Activated CD4-positive, alpha-beta memory T cell treated with anti-CD3 and anti-CD28 coated beads for 36 hours (primary cell): Measurements from ENCODE around the gene SPTSSB. TPM values are rescaled to one million over a fixed set of nuclear protein-coding genes. Genes with fewer than 3 reads are reported as not detected.

Experiments used
- CTCF ChIA-PET: fragments of 350-600 bp; sonication (Branson Sonifier 250); formaldehyde crosslinking; loops from one replicate; lab custom pipeline; 2021; ENCODE audit warnings: antibody characterized with exemption, inconsistent platforms; lab: Charles Lee
- POLR2A ChIA-PET: fragments of 350-600 bp; sonication (Branson Sonifier 250); formaldehyde crosslinking; loops from one replicate; lab custom pipeline; 2021; ENCODE audit warnings: antibody characterized with exemption; lab: Charles Lee
- DNase-seq: peaks from one replicate; pipeline ENCODE4 v3.0.0-alpha.2; 2020
- H3K27ac Mint-ChIP-seq: one replicate; pipeline ENCODE4 v1.8.0; 2021; ENCODE audit warnings: mixed read lengths
- H3K27me3 Mint-ChIP-seq: one replicate; pipeline ENCODE4 v1.8.0; 2021; ENCODE audit warnings: mixed read lengths
- H3K36me3 Mint-ChIP-seq: one replicate; pipeline ENCODE4 v1.8.0; 2021; ENCODE audit warnings: mixed read lengths
- H3K4me1 Mint-ChIP-seq: one replicate; pipeline ENCODE4 v1.8.0; 2021; ENCODE audit warnings: low read depth, mixed read lengths
- H3K4me3 Mint-ChIP-seq: one replicate; pipeline ENCODE4 v1.8.0; 2021; ENCODE audit warnings: mild to moderate bottlenecking, mixed read lengths
- H3K9me3 Mint-ChIP-seq: one replicate; pipeline ENCODE4 v1.8.0; 2021; ENCODE audit warnings: mixed read lengths
- intact Hi-C: fragments of 100-400 bp; cut with micrococcal nuclease; formaldehyde crosslinking; loops from one replicate; pipeline ENCODE4 v1.15.1; 2023
- total RNA-seq, 2 experiments: library from RNA; stranded (reverse); gene quantifications; one replicate each; pipeline ENCODE4 v1.2.3, GENCODE V29; 2021

SPTSSB gene
- total RNA-seq, 2 experiments from 2014 or later: not detected

GRCh38 chr3:161325059-161325458 lies 46.3 kb downstream of the SPTSSB start:
- Mint-ChIP-seq H3K9me3 (peaks cover 14% of the 10 kb centered on the region), H3K27me3 (peaks cover 5% of the 10 kb centered on the region), H3K4me3 (no peak overlapping the region), H3K4me1 (no peaks in the 10 kb centered on the region), H3K36me3 (peaks cover 4% of the 10 kb centered on the region), H3K27ac (no peak overlapping the region)
- ChIA-PET POLR2A (no interaction called here), CTCF (no interaction called here)
- intact Hi-C loops: no loop called here
- no peak for DNase-seq

GRCh38 chr3:161323926-161324621 lies 47.2 kb downstream of the SPTSSB start:
- Mint-ChIP-seq H3K4me1 (no peaks in the 10 kb centered on the region), H3K9me3 (peaks cover 15% of the 10 kb centered on the region), H3K27me3 (peaks cover under 1% of the 10 kb centered on the region), H3K27ac (no peak overlapping the region), H3K36me3 (peaks cover 4% of the 10 kb centered on the region), H3K4me3 (no peak overlapping the region)
- intact Hi-C loops: no loop called here
- CTCF ChIA-PET: no interaction called here
- no peak for DNase-seq
- POLR2A ChIA-PET: no interaction called here

- intact Hi-C loops: no loop called here
- DNase-seq: no peak
- Mint-ChIP-seq H3K27me3 (no peaks in the 10 kb centered on the region), H3K4me3 (no peak overlapping the region), H3K4me1 (no peaks in the 10 kb centered on the region), H3K27ac (no peak overlapping the region), H3K36me3 (peaks cover 4% of the 10 kb centered on the region), H3K9me3 (peaks cover 15% of the 10 kb centered on the region)
- ChIA-PET POLR2A (no interaction called here), CTCF (interaction anchor here (1.7 kb wide), 1 partner anchor 48 kb away, joined by 5 read pairs; no protein-coding TSS in a partner anchor)
Observed at GRCh38 chr3:161322781-161323568, 48.3 kb downstream of the SPTSSB start.

- Mint-ChIP-seq H3K9me3 (peaks cover 15% of the 10 kb centered on the region), H3K4me3 (no peak overlapping the region), H3K36me3 (peaks cover 4% of the 10 kb centered on the region), H3K4me1 (peaks cover 4% of the 10 kb centered on the region), H3K27me3 (peaks cover 2% of the 10 kb centered on the region), H3K27ac (no peak overlapping the region)
- no peak for DNase-seq
- intact Hi-C loops: no loop called here
- ChIA-PET CTCF (no interaction called here), POLR2A (no interaction called here)
Observed at GRCh38 chr3:161320837-161321236, 50.5 kb downstream of the SPTSSB start.

- CTCF ChIA-PET: interaction anchor here (1.4 kb wide), 1 partner anchor 15 kb away, joined by 4 read pairs; no protein-coding TSS in a partner anchor
- Mint-ChIP-seq H3K4me3 (no peak overlapping the region), H3K27me3 (peaks cover 2% of the 10 kb centered on the region), H3K4me1 (peaks cover 4% of the 10 kb centered on the region), H3K27ac (no peak overlapping the region), H3K9me3 (peaks cover 15% of the 10 kb centered on the region), H3K36me3 (peaks cover 4% of the 10 kb centered on the region)
- intact Hi-C loops: no loop called here
- POLR2A ChIA-PET: no interaction called here
- no peak for DNase-seq
Observed at GRCh38 chr3:161319867-161320266, 51.5 kb downstream of the SPTSSB start.

- ChIA-PET CTCF (no interaction called here), POLR2A (no interaction called here)
- Mint-ChIP-seq H3K4me3 (no peak overlapping the region), H3K27me3 (peaks cover 2% of the 10 kb centered on the region), H3K9me3 (peaks cover 15% of the 10 kb centered on the region), H3K27ac (no peak overlapping the region), H3K36me3 (peaks cover 4% of the 10 kb centered on the region), H3K4me1 (peaks cover 21% of the 10 kb centered on the region)
- DNase-seq: no peak
- intact Hi-C loops: no loop called here
Observed at GRCh38 chr3:161317077-161317476, 54.2 kb downstream of the SPTSSB start.

- intact Hi-C loops: no loop called here
Observed at GRCh38 chr3:161316006-161316689, 55.2 kb downstream of the SPTSSB start.

GRCh38 chr3:161314836-161315395 lies 56.4 kb downstream of the SPTSSB start:
- POLR2A ChIA-PET: interaction anchor here (0.6 kb wide), 1 partner anchor 8 kb away, joined by 3 read pairs; no protein-coding TSS in a partner anchor
- no peak overlapping the region for H3K4me3 Mint-ChIP-seq
- peaks cover 2% of the 10 kb centered on the region for H3K27me3 Mint-ChIP-seq
- H3K27ac Mint-ChIP-seq: no peak overlapping the region
- no peaks in the 10 kb centered on the region for H3K36me3 Mint-ChIP-seq
- CTCF ChIA-PET: interaction anchor here (0.6 to 1.2 kb wide), 3 partner anchors 10 to 39 kb away, joined by 3 read pairs; no protein-coding TSS in a partner anchor
- intact Hi-C loops: no loop called here
- no peak for DNase-seq
- peaks cover 42% of the 10 kb centered on the region for H3K4me1 Mint-ChIP-seq
- H3K9me3 Mint-ChIP-seq: no peaks in the 10 kb centered on the region

More at GRCh38 chr3:161316006-161316689, 55.2 kb downstream of the SPTSSB start:
- H3K4me3 Mint-ChIP-seq: no peak overlapping the region
- H3K9me3 Mint-ChIP-seq: peaks cover 11% of the 10 kb centered on the region
- CTCF ChIA-PET: no interaction called here
- H3K4me1 Mint-ChIP-seq: peaks cover 30% of the 10 kb centered on the region
- POLR2A ChIA-PET: no interaction called here
- no peak for DNase-seq
- H3K27me3 Mint-ChIP-seq: peaks cover 2% of the 10 kb centered on the region
- H3K36me3 Mint-ChIP-seq: peaks cover 3% of the 10 kb centered on the region
- H3K27ac Mint-ChIP-seq: peak overlapping the region; percentile 38

- H3K27ac Mint-ChIP-seq: peak overlapping the region; percentile 7
- DNase-seq: peak; percentile 77
- intact Hi-C loops: loop anchor here (1.0 to 2.0 kb wide), 4 partner anchors 38 to 98 kb away; partner anchors contain the start of gene NMD3
- H3K36me3 Mint-ChIP-seq: peaks cover 7% of the 10 kb centered on the region
- H3K9me3 Mint-ChIP-seq: peaks cover 16% of the 10 kb centered on the region
- H3K4me1 Mint-ChIP-seq: peaks cover 49% of the 10 kb centered on the region
- ChIA-PET POLR2A (no interaction called here), CTCF (no interaction called here)
- H3K27me3 Mint-ChIP-seq: peaks cover 3% of the 10 kb centered on the region
- no peak overlapping the region for H3K4me3 Mint-ChIP-seq
Observed at GRCh38 chr3:161310649-161311423, 60.5 kb downstream of the SPTSSB start.

- H3K4me1 Mint-ChIP-seq: peaks cover 24% of the 10 kb centered on the region
- H3K36me3 Mint-ChIP-seq: peaks cover 7% of the 10 kb centered on the region
- no peak overlapping the region for H3K4me3 Mint-ChIP-seq
- ChIA-PET POLR2A (no interaction called here), CTCF (interaction anchor here (0.6 to 2.1 kb wide), 17 partner anchors 9 to 1087 kb away, joined by 3 to 6 read pairs (median 3); no protein-coding TSS in a partner anchor)
- peaks cover 16% of the 10 kb centered on the region for H3K9me3 Mint-ChIP-seq
- H3K27me3 Mint-ChIP-seq: peaks cover 6% of the 10 kb centered on the region
- intact Hi-C loops: loop anchor here (5.0 kb wide), 1 partner anchor 503 kb away; no protein-coding TSS in a partner anchor
- H3K27ac Mint-ChIP-seq: no peak overlapping the region
- no peak for DNase-seq
Observed at GRCh38 chr3:161305095-161305991, 66.0 kb downstream of the SPTSSB start.
